Lower lobe of right lung (tissue), 2 donors: ENCODE results near the gene CCDC40. TPM values are rescaled to one million over a fixed set of nuclear protein-coding genes. Genes with fewer than 3 reads are reported as not detected.
A peak's percentile ranks its signal among the peaks of the same experiment; 100 is the strongest.
"Not testable (repeated sequence)": the region's sequence is repeated elsewhere in the genome, so short reads cannot be mapped to it uniquely, and the experiment has no call there.

Experiments used
- ATAC-seq, 2 donors: fragments of 200-7000 bp; cut with Tn5 transposase; one replicate each; pipeline ENCODE4 v1.9.1; 2020 to 2022; ENCODE audit warnings: mild to moderate bottlenecking in 2 of 2, moderate library complexity in 2 of 2
- DNase-seq: peaks from one replicate; pipeline ENCODE4 v3.0.0-alpha.2; 2020
- H3K27ac ChIP-seq: fragments of 200-600 bp; one replicate; pipeline ENCODE4 v1.8.0; 2022
- H3K27me3 ChIP-seq: fragments of 200-600 bp; one replicate; pipeline ENCODE4 v1.8.0; 2022; ENCODE audit warnings: low read depth
- H3K36me3 ChIP-seq: fragments of 200-600 bp; one replicate; pipeline ENCODE4 v1.8.0; 2022; ENCODE audit warnings: mild to moderate bottlenecking
- H3K4me1 ChIP-seq: fragments of 200-600 bp; one replicate; pipeline ENCODE4 v1.8.0; 2022
- H3K4me3 ChIP-seq: fragments of 200-600 bp; one replicate; pipeline ENCODE4 v1.8.0; 2022; ENCODE audit warnings: mild to moderate bottlenecking
- H3K9me3 ChIP-seq: fragments of 200-600 bp; one replicate; pipeline ENCODE4 v1.8.0; 2022
- intact Hi-C: fragments of 100-400 bp; cut with DNase I; formaldehyde crosslinking; loops from one replicate; pipeline ENCODE4 v1.11.0; 2022
- total RNA-seq: library from RNA; stranded (reverse); fragmentation: NEBNext Ultra II Directional; extraction: Animal tissue kit (Norgen Biotek cat#: 25700); gene quantifications from one replicate; pipeline ENCODE4 v1.2.1, GENCODE V29; 2021
- TF ChIP-seq, protein P1 (sequence below): fragments of 200-600 bp; IDR thresholded peaks from one replicate; pipeline ENCODE4 v1.8.0; 2022; ENCODE audit warnings: antibody characterized with exemption, mild to moderate bottlenecking
- donor health status: DM: no; HTN: yes; CAD: no; lungs with severe emphysema.

Gene CCDC40
- total RNA-seq, 1 donor from 2014 or later = 14.1 TPM

GRCh38 chr17:79993390-79994227 is 42.8 kb upstream of the CCDC40 start:
- intact Hi-C loops = no loop called here
- no peaks in the 10 kb centered on the region for H3K27me3 ChIP-seq
- no peaks in the 10 kb centered on the region for H3K36me3 ChIP-seq
- peaks cover 46% of the 10 kb centered on the region for H3K4me1 ChIP-seq
- no peaks in the 10 kb centered on the region for H3K9me3 ChIP-seq
- ATAC-seq (peak; percentile 60 to 63), DNase-seq (peak; percentile 85)
- TF ChIP-seq, protein P1, sequence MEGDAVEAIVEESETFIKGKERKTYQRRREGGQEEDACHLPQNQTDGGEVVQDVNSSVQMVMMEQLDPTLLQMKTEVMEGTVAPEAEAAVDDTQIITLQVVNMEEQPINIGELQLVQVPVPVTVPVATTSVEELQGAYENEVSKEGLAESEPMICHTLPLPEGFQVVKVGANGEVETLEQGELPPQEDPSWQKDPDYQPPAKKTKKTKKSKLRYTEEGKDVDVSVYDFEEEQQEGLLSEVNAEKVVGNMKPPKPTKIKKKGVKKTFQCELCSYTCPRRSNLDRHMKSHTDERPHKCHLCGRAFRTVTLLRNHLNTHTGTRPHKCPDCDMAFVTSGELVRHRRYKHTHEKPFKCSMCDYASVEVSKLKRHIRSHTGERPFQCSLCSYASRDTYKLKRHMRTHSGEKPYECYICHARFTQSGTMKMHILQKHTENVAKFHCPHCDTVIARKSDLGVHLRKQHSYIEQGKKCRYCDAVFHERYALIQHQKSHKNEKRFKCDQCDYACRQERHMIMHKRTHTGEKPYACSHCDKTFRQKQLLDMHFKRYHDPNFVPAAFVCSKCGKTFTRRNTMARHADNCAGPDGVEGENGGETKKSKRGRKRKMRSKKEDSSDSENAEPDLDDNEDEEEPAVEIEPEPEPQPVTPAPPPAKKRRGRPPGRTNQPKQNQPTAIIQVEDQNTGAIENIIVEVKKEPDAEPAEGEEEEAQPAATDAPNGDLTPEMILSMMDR = no peak
- no peak overlapping the region for H3K27ac ChIP-seq
- H3K4me3 ChIP-seq = peak overlapping the region; percentile 24

GRCh38 chr17:79994228-79994569 is 42.2 kb upstream of the CCDC40 start:
- peaks cover 46% of the 10 kb centered on the region for H3K4me1 ChIP-seq
- H3K27ac ChIP-seq, intact Hi-C loops, H3K9me3 ChIP-seq, ATAC-seq, DNase-seq, H3K4me3 ChIP-seq, H3K36me3 ChIP-seq, H3K27me3 ChIP-seq: not testable (repeated sequence)

- Histone ChIP-seq H3K9me3 (no peaks in the 10 kb centered on the region), H3K4me1 (peaks cover 46% of the 10 kb centered on the region), H3K4me3 (no peak overlapping the region), H3K36me3 (no peaks in the 10 kb centered on the region), H3K27me3 (no peaks in the 10 kb centered on the region), H3K27ac (no peak overlapping the region)
- TF ChIP-seq, protein P1 = no peak
- intact Hi-C loops = no loop called here
- no peak for ATAC-seq
- no peak for DNase-seq
Observed at GRCh38 chr17:79994602-79995001, 41.8 kb upstream of the CCDC40 start.

GRCh38 chr17:79995696-79996095 is 40.7 kb upstream of the CCDC40 start:
- ATAC-seq (no peak), DNase-seq (no peak)
- Histone ChIP-seq H3K9me3 (no peaks in the 10 kb centered on the region), H3K27ac (no peak overlapping the region), H3K36me3 (no peaks in the 10 kb centered on the region), H3K27me3 (no peaks in the 10 kb centered on the region), H3K4me3 (no peak overlapping the region), H3K4me1 (peaks cover 46% of the 10 kb centered on the region)
- TF ChIP-seq, protein P1 = no peak
- intact Hi-C loops = no loop called here

- ATAC-seq (no peak), DNase-seq (no peak)
- no peaks in the 10 kb centered on the region for H3K27me3 ChIP-seq
- intact Hi-C loops = no loop called here
- no peaks in the 10 kb centered on the region for H3K9me3 ChIP-seq
- TF ChIP-seq, protein P1 = no peak
- H3K36me3 ChIP-seq = no peaks in the 10 kb centered on the region
- H3K4me3 ChIP-seq = no peak overlapping the region
- H3K27ac ChIP-seq = peak overlapping the region; percentile 73
- peaks cover 46% of the 10 kb centered on the region for H3K4me1 ChIP-seq
Observed at GRCh38 chr17:79996291-79996690, 40.2 kb upstream of the CCDC40 start.

GRCh38 chr17:79997011-79997660 is 39.3 kb upstream of the CCDC40 start:
- TF ChIP-seq, protein P1 = no peak
- Histone ChIP-seq H3K27me3 (no peaks in the 10 kb centered on the region), H3K36me3 (no peaks in the 10 kb centered on the region), H3K4me1 (peaks cover 40% of the 10 kb centered on the region), H3K27ac (peak overlapping the region; percentile 73), H3K9me3 (no peaks in the 10 kb centered on the region), H3K4me3 (no peak overlapping the region)
- DNase-seq (peak; percentile 73), ATAC-seq (peak; percentile 78 to 90)
- intact Hi-C loops = no loop called here
